H54 (cell line): Measurements from ENCODE around the gene MRPL39.

Experiments
- DNase-seq: peaks from one replicate; pipeline ENCODE4 v3.0.0; 2011; ENCODE audit warnings: low spot score, mixed read lengths; ENCODE audit not compliant: insufficient read length
- FAIRE-seq: peaks from 3 replicates; lab custom pipeline; 2011; peaks lifted over from hg19 to GRCh38; lab: Jason Lieb, UNC
- POLR2A ChIP-seq: IDR thresholded peaks from 2 replicates; pipeline ENCODE4 v1.6.1; 2011; ENCODE audit warnings: low read depth, mild to moderate bottlenecking, low read length

The MRPL39 gene

DNA sequence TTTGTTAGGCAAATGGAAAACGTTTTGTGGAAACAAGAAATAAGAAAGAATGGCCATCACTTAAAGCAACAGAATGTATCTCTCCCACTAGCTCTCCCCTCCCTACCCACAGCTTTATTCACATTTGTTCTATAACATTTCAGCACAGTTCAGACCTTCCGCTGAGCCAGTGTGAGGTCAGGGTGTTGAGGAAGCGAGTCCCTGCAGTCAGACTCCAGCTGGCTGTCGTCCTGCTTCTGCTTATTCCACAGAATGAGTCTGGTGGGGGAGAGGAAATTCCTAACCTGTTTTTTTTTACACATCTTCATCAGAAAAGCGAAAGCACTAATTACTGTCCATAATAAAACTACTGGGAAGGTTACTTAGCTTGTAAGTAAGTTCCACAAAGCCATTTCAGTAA is 39.0 kb downstream of the MRPL39 start:
- no peak for DNase-seq
- no peak for FAIRE-seq
- no peak for TF ChIP-seq POLR2A

DNA sequence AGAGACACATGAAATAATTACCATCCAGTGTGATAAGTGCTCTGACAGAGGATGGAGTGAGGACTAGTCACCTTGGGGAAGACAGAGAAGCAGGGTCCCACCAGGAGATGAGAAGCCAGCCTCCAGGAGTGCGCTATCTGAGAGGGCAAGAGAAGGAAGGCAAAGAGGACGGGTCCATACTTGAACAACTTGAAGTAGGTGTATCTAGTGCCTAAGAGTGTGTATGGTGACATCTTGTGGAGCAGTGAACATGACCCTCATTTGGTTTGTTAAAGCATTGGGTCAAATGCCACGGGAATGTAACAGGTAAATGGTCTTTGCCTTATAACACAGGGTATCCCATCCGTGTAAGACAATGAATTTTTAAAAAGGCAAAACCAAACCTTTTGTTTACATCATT is 39.8 kb downstream of the MRPL39 start:
- no peak for TF ChIP-seq POLR2A
- no peak for FAIRE-seq
- no peak for DNase-seq

DNA sequence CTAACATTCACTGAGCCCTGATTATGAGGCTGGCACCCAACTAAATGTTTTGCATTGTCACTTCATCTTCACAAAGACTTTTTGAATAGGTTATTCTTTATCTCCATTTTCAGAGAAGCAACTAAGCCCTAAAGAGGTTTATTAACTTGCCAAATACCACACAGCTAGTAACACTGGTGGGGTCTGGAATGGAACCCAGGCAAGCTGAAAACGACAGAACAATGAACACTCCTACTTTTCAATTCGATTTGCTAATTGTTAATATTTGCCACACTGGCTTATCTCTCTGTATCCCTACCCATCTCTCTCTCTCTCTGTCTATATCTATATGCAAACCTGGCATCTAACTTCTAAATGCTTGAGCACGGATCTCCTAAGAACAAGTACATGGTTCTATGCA is 40.6 kb downstream of the MRPL39 start:
- TF ChIP-seq POLR2A = no peak

DNA sequence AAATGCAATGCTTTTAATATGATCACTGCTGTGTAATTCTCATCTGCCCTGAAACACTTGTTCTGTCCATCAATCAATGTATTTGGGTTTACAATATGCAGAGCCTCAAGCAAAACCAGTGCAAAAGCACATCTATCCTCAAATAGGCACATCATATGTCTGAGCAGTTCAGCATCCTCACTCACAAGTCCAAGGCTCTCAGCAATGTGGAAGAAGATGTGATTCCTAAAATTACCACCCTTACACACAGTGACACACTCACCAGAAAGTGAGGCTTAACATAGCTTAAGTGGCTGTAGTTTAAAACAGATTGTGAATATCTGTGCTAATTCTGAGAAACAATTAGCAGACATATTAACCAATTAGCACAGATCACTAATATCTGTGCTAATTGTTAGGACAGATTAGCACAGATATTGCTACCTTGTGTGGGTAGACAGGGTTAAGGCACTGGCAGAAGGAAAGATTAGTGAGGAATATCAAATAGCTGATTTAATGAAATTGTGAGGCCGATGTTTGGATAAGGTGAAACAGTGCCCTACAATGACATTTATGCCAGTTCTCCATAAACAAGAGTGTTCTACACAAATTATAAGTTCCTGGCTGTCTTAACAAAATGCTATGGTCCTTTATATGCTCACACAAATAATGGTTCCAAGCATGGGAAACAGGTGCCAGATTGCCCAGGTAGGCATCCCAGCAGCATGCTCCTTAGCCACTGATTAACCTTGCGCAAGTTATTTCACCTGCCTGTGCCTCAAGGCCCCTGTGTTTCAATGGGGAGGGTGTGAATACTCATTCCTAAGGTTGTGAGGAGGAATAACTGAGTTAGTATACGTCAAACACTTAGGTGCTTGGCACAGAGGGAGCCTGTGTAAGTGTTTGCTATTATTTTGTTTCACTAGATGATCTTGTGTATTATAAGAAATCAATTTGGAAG is 41.7 kb downstream of the MRPL39 start:
- FAIRE-seq = no peak
- no peak for TF ChIP-seq POLR2A
- DNase-seq = no peak

More for the DNA sequence above, 40.6 kb downstream of the MRPL39 start:
- no peak for FAIRE-seq
- DNase-seq = no peak

DNA sequence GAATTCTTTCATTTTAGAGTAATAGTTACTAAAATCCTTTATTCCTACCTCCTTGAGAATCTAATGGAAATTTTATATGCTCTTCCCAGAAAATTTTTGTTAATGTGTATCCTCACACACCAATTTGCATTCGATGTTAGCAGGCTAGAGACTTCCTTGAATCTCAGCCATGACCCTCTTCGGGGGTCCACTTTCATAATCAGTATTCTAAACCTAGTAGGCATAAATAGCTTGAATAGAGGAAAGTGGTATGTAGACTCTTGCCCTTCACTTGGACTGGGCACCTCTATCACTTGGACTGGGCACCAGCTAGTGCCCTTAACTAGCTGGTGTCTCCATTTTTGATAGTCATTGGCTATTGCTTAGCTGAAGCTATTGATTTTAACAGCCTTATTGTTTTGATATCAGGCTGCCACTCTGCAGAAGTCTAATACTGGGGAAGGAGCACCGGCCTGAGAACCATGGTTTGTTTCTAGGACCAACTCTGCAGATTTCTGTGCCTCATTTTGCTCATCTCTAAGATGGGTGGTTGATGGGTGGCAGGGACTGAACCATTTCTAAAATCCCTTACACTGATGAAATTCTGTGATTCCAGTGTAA is 42.8 kb downstream of the MRPL39 start:
- no peak for DNase-seq
- FAIRE-seq = no peak
- TF ChIP-seq POLR2A = no peak

DNA sequence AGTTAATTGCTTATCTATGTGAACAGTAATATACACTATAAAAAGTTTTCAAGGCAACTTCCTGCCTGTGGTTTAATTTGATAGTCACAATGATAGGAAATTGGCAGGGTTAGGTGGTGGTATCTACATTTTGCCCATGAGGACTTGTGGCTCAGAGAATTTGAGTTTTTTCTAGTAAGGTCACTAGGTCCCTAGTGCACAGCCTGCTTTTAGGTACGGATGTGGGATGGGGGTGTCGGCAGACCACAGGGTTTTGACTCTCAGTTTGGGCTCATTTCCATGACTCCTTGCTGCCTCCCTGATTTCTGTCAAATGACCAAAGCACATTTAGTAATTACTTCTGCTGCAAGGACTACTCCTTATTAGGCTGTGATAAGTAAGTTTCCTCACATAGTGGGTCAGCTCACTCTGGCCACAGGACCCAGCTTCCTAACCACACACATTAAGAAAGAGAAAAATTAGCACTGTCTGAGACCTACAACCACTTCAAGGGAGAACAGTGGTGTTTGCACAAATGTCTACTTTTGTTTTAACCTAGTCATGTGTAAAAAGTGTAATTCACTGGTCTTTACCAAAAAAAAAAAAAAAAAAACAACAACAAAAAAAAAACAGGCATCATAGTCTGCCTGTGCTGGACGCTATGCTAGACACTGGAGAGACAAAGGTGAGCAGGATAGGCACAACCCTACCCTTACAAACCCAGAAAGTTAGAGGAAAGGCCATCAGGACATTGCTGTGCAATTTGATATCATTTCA is 43.7 kb downstream of the MRPL39 start:
- DNase-seq = no peak
- TF ChIP-seq POLR2A = no peak
- FAIRE-seq = no peak

DNA sequence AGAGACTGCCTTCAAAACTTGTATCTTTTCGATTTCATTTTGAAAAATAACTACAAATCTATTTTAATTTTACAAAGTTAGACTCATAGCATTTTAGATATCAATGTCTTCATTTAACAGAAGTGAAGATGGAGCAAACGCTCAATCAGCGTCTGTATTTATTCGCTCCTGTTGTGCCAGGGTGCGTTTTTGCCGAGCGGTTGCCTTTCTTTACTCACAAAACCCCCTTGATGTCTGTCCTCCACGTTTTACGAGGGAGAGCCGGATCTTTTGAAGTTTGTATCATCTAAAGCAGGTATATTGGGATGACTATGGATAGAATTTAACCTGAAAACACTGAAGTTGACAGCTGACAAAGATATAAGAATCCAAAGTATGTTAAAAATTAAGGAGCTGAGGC is 44.6 kb downstream of the MRPL39 start:
- no peak for TF ChIP-seq POLR2A
- no peak for DNase-seq
- FAIRE-seq = no peak

DNA sequence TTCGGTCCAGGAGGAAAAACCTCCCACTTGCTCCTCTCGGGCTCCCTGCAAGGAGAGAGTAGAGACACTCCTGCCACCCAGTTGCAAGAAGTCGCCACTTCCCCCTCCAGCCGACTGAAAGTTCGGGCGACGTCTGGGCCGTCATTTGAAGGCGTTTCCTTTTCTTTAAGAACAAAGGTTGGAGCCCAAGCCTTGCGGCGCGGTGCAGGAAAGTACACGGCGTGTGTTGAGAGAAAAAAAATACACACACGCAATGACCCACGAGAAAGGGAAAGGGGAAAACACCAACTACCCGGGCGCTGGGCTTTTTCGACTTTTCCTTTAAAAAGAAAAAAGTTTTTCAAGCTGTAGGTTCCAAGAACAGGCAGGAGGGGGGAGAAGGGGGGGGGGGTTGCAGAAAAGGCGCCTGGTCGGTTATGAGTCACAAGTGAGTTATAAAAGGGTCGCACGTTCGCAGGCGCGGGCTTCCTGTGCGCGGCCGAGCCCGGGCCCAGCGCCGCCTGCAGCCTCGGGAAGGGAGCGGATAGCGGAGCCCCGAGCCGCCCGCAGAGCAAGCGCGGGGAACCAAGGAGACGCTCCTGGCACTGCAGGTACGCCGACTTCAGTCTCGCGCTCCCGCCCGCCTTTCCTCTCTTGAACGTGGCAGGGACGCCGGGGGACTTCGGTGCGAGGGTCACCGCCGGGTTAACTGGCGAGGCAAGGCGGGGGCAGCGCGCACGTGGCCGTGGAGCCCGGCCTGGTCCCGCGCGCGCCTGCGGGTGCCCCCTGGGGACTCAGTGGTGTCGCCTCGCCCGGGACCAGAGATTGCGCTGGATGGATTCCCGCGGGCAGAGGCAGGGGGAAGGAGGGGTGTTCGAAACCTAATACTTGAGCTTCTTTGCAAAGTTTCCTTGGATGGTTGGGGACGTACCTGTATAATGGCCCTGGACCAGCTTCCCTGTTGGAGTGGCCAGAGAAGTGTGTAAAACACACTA is 45.3 kb downstream of the MRPL39 start:
- peak; percentile 74 for TF ChIP-seq POLR2A
- no peak for FAIRE-seq
- peak; percentile 47 for DNase-seq

DNA sequence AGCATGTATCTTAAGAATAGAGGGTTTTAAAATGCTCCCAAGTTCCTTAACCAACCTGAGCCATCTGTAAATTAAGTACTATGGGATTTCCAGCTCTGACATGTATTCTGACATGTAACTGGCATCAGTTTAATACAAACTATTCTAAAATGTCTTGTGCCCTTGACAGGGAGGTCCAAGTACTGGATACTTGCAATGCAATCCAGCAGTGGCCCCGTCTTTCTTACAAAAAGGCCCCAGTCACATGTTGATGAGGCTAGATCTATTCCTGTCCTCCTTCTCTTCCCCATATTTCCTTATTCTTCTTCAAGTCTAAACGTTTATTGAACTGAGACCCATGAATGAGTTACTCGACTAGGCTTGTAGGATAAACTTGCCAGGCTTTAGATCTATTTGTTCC is 46.4 kb downstream of the MRPL39 start:
- TF ChIP-seq POLR2A = no peak
- DNase-seq = no peak
- no peak for FAIRE-seq

DNA sequence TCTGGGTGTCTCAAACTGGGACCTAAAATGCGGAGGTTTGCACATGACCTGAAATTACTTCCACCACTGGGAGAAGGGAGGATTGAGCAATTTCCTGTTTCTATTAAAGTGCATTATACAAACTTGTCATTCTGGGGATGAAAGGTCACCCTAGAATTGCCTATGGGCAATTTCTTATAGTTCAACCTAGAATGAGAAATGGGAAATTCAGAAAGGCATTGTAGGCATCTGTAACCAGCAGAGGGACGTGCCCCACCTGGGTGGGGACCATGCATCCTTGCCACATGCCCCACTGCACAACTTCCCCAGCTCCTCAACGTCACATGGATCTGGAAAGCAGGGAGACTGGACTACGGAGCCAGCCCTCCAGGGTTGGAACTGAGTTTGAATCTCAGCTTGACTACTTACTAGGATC is 47.0 kb downstream of the MRPL39 start:
- DNase-seq = no peak
- FAIRE-seq = no peak
- no peak for TF ChIP-seq POLR2A

DNA sequence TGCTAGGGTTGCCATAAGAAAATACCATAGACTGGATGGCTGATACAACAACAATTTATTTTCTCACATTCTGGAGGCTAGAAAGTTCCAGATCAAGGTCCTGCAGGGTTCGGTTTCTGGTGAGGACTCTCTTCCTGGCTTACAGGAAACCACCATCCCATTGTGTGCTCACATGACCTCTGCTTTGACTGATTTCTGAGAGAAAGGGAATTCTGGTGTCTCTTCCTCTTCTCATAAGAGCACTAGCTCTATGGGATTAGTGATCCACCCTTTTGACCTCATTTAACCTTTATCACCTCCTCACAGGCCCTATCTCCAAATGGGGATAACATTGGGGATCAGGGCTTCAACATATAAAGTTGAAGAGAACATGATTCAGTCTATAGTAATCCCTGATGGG is 47.5 kb downstream of the MRPL39 start:
- TF ChIP-seq POLR2A = no peak
- no peak for FAIRE-seq

DNA sequence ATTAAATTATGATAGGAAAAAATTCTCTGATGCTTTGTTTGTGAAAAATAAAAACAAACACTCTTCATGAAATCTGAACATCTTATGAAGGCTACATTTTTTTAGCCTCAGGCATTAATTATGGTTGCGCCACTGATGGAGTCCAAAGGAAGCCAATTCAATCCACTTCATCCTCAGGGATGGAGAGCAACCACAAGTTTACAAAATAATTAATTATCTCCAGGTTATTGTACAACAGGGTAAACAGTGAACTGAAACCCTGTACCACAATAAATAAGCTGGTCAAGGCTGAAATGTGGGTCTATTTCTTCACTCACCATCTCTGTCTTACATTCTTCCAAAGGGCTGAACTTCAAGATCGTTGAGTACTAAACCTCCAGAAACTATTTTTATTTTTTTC is 49.2 kb downstream of the MRPL39 start:
- no peak for DNase-seq
- no peak for TF ChIP-seq POLR2A
- FAIRE-seq = no peak

More for the DNA sequence above, 47.5 kb downstream of the MRPL39 start:
- no peak for DNase-seq

DNA sequence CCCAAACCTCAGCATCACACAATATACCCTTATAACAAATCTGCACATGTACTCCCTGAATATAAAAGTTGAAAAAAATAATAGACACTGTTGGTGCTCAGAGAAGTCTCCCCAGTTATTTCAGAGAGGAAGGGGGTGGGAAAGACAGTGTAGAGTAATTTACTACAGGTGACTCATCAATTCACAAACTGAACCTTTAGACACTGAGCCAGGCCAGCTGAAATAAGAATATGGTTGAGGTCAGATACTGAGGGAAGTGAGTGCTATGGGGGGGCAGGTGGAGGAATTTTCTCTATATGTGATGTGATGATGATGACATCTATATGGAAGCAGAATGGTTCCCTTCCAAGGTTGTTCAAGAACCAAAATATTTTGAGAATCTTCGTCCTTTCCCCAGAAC is 50.1 kb downstream of the MRPL39 start:
- no peak for FAIRE-seq
- DNase-seq = no peak

More for the DNA sequence above, 50.1 kb downstream of the MRPL39 start:
- TF ChIP-seq POLR2A = no peak
